Prostate gland (tissue), 2 donors: ENCODE data around the gene C10orf105. TPM values are rescaled to one million over a fixed set of nuclear protein-coding genes. Genes with fewer than 3 reads are reported as not detected.
A peak's percentile ranks its signal among the peaks of the same experiment; 100 is the strongest.

Experiments
- DNase-seq: peaks from one replicate; pipeline ENCODE4 v3.0.0-alpha.2; 2019; ENCODE audit warnings: low spot score
- H3K27ac ChIP-seq, 2 donors: fragments of 200-600 bp; sonication (generic); 2 replicates each; pipeline ENCODE4 v1.5.1; 2017 to 2019
- H3K27me3 ChIP-seq: fragments of 200-600 bp; sonication (generic); replicated peaks from 2 replicates; pipeline ENCODE4 v1.5.1; 2019; ENCODE audit not compliant: insufficient read depth
- H3K36me3 ChIP-seq, 2 donors: fragments of 200-600 bp; sonication (generic); 1 replicate in 1 of 2; 2 replicates in 1 of 2; pipeline versions ENCODE4 v1.5.1 to v1.8.1; 2017 to 2019
- H3K4me1 ChIP-seq: fragments of 200-600 bp; sonication (generic); replicated peaks from 2 replicates; pipeline ENCODE4 v1.5.1; 2019
- H3K4me3 ChIP-seq, 2 donors: fragments of 200-600 bp; sonication (generic); 2 replicates each; pipeline ENCODE4 v1.5.1; 2017 to 2019
- H3K9me3 ChIP-seq: fragments of 200-600 bp; sonication (generic); 2 replicates; pipeline ENCODE4 v1.5.1; 2017
- POLR2A ChIP-seq: fragments of 450-650 bp; IDR thresholded peaks from one replicate; pipeline ENCODE4 v1.6.1; 2016; ENCODE audit warnings: antibody characterized with exemption, mild to moderate bottlenecking
- POLR2AphosphoS5 ChIP-seq: sonication (generic); formaldehyde crosslinking; IDR thresholded peaks from one replicate; pipeline ENCODE4 v1.6.1; 2017; ENCODE audit warnings: antibody characterized with exemption
- WGBS: methylation state at CpG from one replicate; pipeline ENCODE4 v1.1.5; 2018; 5-methylcytosine and 5-hydroxymethylcytosine counted together
- intact Hi-C: fragments of 100-400 bp; cut with DNase I; formaldehyde crosslinking; loops from one replicate; pipeline ENCODE4 v1.14.2; 2022
- total RNA-seq, 2 donors: library from RNA; depleted of rRNA; stranded (reverse); fragments of >200 nt; gene quantifications; one replicate each; pipeline ENCODE4 v1.1.0, GENCODE V29; 2016
- TF ChIP-seq, protein P1 (sequence below), 4 experiments: fragments of 200-600 bp in 2 of 4; fragments of 450-650 bp in 2 of 4; sonication (generic) in 2 of 4; IDR thresholded peaks; 1 replicate in 3 of 4; 2 replicates in 1 of 4; pipeline ENCODE4 v1.5.1; 2016 to 2019; ENCODE audit warnings: antibody characterized with exemption in 4 of 4, mild to moderate bottlenecking in 2 of 4, moderate library complexity in 2 of 4

The C10orf105 gene
- total RNA-seq, 2 donors from 2014 or later: 0.11 TPM; not detected in 1

DNA sequence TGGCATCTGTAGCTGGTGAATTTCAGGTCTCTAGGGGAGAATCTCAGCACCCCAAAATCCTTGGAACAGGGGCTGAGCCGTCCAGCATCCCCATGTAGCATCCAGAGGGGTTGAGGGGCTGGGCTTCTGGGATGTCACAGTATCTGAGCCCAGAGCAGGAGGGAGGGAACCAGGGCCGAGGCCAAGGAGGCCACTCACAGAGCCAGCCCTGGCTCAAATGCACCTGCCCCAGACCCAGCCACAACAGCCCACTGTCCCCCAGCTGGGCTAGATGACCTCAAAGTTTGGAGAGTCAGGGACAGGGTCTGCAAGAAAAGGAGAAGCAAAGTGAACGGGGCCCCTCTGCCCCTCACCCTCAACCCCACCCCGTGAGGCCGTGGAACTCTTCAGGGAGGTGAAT, 31.4 kb upstream of the C10orf105 start:
- Histone ChIP-seq H3K9me3 (no peaks in the 10 kb centered on the region), H3K4me3 (no peak overlapping the region), H3K27ac (no peak overlapping the region), H3K36me3 (no peaks in the 10 kb centered on the region), H3K27me3 (no peaks in the 10 kb centered on the region), H3K4me1 (no peaks in the 10 kb centered on the region)
- DNase-seq: no peak
- WGBS: 89% methylated on average over 2 of the region's 5 CpGs
- TF ChIP-seq, protein P1, sequence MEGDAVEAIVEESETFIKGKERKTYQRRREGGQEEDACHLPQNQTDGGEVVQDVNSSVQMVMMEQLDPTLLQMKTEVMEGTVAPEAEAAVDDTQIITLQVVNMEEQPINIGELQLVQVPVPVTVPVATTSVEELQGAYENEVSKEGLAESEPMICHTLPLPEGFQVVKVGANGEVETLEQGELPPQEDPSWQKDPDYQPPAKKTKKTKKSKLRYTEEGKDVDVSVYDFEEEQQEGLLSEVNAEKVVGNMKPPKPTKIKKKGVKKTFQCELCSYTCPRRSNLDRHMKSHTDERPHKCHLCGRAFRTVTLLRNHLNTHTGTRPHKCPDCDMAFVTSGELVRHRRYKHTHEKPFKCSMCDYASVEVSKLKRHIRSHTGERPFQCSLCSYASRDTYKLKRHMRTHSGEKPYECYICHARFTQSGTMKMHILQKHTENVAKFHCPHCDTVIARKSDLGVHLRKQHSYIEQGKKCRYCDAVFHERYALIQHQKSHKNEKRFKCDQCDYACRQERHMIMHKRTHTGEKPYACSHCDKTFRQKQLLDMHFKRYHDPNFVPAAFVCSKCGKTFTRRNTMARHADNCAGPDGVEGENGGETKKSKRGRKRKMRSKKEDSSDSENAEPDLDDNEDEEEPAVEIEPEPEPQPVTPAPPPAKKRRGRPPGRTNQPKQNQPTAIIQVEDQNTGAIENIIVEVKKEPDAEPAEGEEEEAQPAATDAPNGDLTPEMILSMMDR (IDR thresholded peaks at IDR 0.05): no peak
- TF ChIP-seq POLR2A (no peak), POLR2AphosphoS5 (no peak)
- intact Hi-C loops: no loop called here

DNA sequence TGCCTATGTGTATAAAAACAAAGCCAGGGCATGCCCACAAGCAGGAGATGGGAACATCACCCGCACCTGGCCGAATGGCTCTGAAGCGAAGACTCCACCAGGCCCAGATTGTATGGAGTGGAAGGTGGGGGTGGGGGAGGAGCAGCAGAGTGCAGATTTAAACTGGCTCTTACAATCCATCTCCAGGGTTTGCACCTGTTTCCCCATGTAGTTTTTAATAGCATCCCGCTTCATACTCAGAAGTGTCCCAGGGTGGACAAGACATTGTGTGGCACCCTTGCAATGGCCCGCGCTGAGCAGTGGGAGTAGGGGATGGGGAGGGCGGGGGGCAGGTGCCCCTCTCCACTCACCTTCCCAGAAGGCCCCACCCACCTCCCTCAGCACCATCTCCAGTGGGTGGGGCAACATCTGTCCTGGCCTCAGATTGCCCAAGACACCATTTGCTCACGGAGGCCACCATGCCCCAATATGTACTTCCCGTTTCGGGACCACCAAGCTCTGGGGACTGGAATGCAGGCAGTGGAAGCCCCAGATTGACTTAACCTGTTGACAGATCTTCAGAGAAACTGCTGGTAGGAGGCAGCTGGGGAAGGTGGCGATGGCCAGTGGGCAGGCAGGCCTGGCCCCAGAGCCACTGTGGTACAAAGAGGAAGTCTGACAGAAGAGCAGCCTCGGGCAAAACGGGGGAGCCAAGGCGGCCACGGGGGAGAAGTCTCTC, 30.7 kb upstream of the C10orf105 start:
- 84% methylated on average over 14 of the region's 15 CpGs for WGBS
- Histone ChIP-seq H3K9me3 (no peaks in the 10 kb centered on the region), H3K27me3 (no peaks in the 10 kb centered on the region), H3K4me1 (no peaks in the 10 kb centered on the region), H3K4me3 (no peak overlapping the region), H3K36me3 (no peaks in the 10 kb centered on the region), H3K27ac (no peak overlapping the region)
- intact Hi-C loops: no loop called here
- TF ChIP-seq POLR2A: no peak
- TF ChIP-seq, protein P1 (IDR thresholded peaks at IDR 0.05): no peak
- no peak for TF ChIP-seq POLR2AphosphoS5
- DNase-seq: no peak

DNA sequence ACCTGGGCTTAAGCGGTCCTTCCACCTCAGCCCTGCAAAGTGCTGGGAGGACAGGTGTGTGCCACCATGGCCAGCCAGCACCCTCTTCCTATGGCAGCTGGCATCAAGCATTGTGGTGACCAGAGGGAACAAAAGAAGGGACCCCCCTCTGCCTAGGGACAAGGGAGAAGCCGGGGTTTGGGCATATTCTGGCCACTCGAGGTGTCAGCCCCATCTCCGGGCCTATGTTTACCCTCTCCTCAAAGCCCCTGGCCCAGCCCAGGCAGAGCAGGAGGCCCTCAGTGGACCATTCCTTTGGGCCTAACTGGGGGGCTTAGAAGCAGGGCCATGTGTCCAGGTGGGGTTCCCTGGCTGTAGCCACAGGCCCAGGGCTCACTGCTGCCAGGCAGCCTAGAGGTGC, 29.8 kb upstream of the C10orf105 start:
- Histone ChIP-seq H3K27ac (peak overlapping the region; percentile 21 to 57), H3K27me3 (no peaks in the 10 kb centered on the region), H3K4me3 (no peak overlapping the region), H3K4me1 (no peaks in the 10 kb centered on the region), H3K36me3 (no peaks in the 10 kb centered on the region), H3K9me3 (no peaks in the 10 kb centered on the region)
- TF ChIP-seq POLR2AphosphoS5: no peak
- no peak for TF ChIP-seq POLR2A
- TF ChIP-seq, protein P1 (IDR thresholded peaks at IDR 0.05): no peak
- intact Hi-C loops: no loop called here
- 91% methylated on average over 4 of the region's 4 CpGs for WGBS
- no peak for DNase-seq

DNA sequence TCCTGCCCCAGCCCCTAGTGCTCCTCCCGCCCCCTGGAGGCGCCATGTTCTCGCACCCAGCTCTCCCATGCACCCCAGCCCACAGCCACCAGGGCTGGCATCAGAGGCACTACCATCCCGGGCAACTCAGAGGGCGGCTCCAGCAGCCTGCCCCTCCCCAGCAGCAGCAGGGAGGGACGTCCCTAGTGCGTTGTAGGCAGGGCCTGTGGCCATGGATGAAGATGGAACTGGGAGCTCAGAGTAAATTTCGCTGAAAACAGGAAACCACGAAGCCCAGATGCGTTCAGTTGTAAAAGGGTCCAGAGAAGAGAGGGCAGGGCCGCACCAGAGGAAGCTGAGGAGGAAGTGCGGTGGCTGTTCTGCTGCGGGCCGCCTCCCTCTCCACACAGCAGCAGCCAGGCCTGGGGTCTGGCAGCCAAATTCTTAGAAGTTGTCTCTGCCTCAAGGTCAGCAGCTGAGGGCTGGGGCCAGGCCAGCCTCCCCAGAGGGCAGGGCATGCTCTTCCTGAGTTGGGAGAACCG, 29.2 kb upstream of the C10orf105 start:
- peak overlapping the region; percentile 50 to 57 for H3K27ac ChIP-seq
- H3K9me3 ChIP-seq: no peaks in the 10 kb centered on the region
- TF ChIP-seq POLR2A: no peak
- no peak for TF ChIP-seq POLR2AphosphoS5
- TF ChIP-seq, protein P1 (IDR thresholded peaks at IDR 0.05): no peak
- no peak for DNase-seq
- no peaks in the 10 kb centered on the region for H3K36me3 ChIP-seq
- H3K4me1 ChIP-seq: no peaks in the 10 kb centered on the region
- intact Hi-C loops: no loop called here
- WGBS: 38% methylated on average over 15 of the region's 15 CpGs
- no peak overlapping the region for H3K4me3 ChIP-seq
- H3K27me3 ChIP-seq: no peaks in the 10 kb centered on the region
